Panc1 (cell line): ENCODE data around the gene TGFB3. TPM values are rescaled to one million over a fixed set of nuclear protein-coding genes. Genes with fewer than 3 reads are reported as not detected.

ENCODE experiments used
- ATAC-seq: fragments of 200-7000 bp; cut with Tn5 transposase; 2 replicates; pipeline ENCODE4 v1.9.1; 2020; ENCODE audit warnings: mild to moderate bottlenecking, moderate library complexity
- BruUV-seq: library from RNA; stranded (reverse); fragments of 400-500 nt; replicated peaks from 2 replicates; lab custom pipeline; 2021; lab: Mats Ljungman, UMichigan
- CTCF ChIA-PET: fragments of 300-600 bp; sonication (Branson Sonifier 250); formaldehyde crosslinking; loops from one replicate; lab custom pipeline; 2022; ENCODE audit warnings: antibody characterized with exemption; lab: Charles Lee
- POLR2A ChIA-PET: fragments of 300-600 bp; sonication (Branson Sonifier 250); formaldehyde crosslinking; loops from one replicate; lab custom pipeline; 2022; ENCODE audit warnings: antibody characterized with exemption; lab: Charles Lee
- DNase-seq: peaks from one replicate; pipeline ENCODE4 v3.0.0-alpha.2; 2010; ENCODE audit warnings: low read depth, low spot score
- H3K27ac ChIP-seq: 2 replicates; pipeline ENCODE4 v1.5.1; 2011; ENCODE audit warnings: mild to moderate bottlenecking, low read length, inconsistent platforms
- H3K27me3 ChIP-seq: fragments of 200-500 bp; sonication (Bioruptor generic); 2 replicates; pipeline ENCODE4 v1.6.0; 2014; ENCODE audit warnings: low read length, inconsistent platforms; ENCODE audit not compliant: control insufficient read depth, insufficient read depth
- H3K36me3 ChIP-seq: fragments of 200-500 bp; sonication (Bioruptor generic); 2 replicates; pipeline ENCODE4 v1.5.1; 2014; ENCODE audit warnings: inconsistent platforms, mild to moderate bottlenecking, low read length, moderate library complexity; ENCODE audit not compliant: control insufficient read depth, insufficient read depth
- H3K4me1 ChIP-seq: 2 replicates; pipeline ENCODE4 v1.5.1; 2011; ENCODE audit warnings: inconsistent platforms, mild to moderate bottlenecking, low read length, moderate library complexity; ENCODE audit not compliant: control insufficient read depth, insufficient read depth
- H3K4me3 ChIP-seq, 2 experiments: 2 replicates each; pipeline ENCODE4 v1.5.1; 2011 to 2012; ENCODE audit warnings: low read depth in 2 of 2, low read length in 2 of 2, mild to moderate bottlenecking in 2 of 2, inconsistent platforms in 1 of 2, moderate library complexity in 1 of 2
- H3K9me3 ChIP-seq: fragments of 200-500 bp; sonication (Bioruptor generic); 2 replicates; pipeline ENCODE4 v1.5.1; 2014; ENCODE audit warnings: low read depth, mild to moderate bottlenecking, inconsistent platforms, low read length, moderate library complexity; ENCODE audit not compliant: control insufficient read depth, insufficient read depth
- POLR2AphosphoS5 ChIP-seq: IDR thresholded peaks from 2 replicates; pipeline ENCODE4 v1.6.1; 2012; ENCODE audit warnings: mild to moderate bottlenecking, low read depth, low read length, moderate library complexity
- SIN3A ChIP-seq: IDR thresholded peaks from 2 replicates; pipeline ENCODE4 v1.6.1; 2012; ENCODE audit warnings: low read depth, mild to moderate bottlenecking, low read length, moderate library complexity, borderline replicate concordance; ENCODE audit not compliant: insufficient read depth
- TCF7L2 ChIP-seq: IDR thresholded peaks from 2 replicates; pipeline ENCODE4 v1.6.1; 2011; ENCODE audit warnings: mild to moderate bottlenecking, low read depth, low read length, inconsistent platforms
- in situ Hi-C: cut with HindIII; loops from 2 replicates; pipeline ENCODE4 v1.10.0; 2016; ENCODE audit warnings: low sequenced_read_pairs, low pct_unique_long_range_greater_than_20kb
- intact Hi-C: fragments of 100-400 bp; cut with micrococcal nuclease; formaldehyde crosslinking; loops from one replicate; pipeline ENCODE4 v1.10.0; 2022; ENCODE audit not compliant: unreplicated experiment
- total RNA-seq: library from RNA; stranded (reverse); gene quantifications from one replicate; pipeline ENCODE4 v1.2.1, GENCODE V29; 2021; ENCODE audit not compliant: unreplicated experiment
- TF ChIP-seq, protein P1 (sequence below): fragments of 450-650 bp; IDR thresholded peaks from 2 replicates; pipeline ENCODE4 v1.5.1; 2017; ENCODE audit warnings: mild to moderate bottlenecking
- TF ChIP-seq, protein P2 (sequence below), 2 experiments: IDR thresholded peaks; 2 replicates each; pipeline ENCODE4 v1.6.1; 2011 to 2012; ENCODE audit warnings: low read depth in 2 of 2, control low read depth in 1 of 2, low read length in 1 of 2, mild to moderate bottlenecking in 1 of 2, moderate library complexity in 1 of 2; ENCODE audit not compliant: insufficient read depth in 1 of 2

The TGFB3 gene
- total RNA-seq, 1 experiment from 2014 or later, result 9.6 TPM

DNA sequence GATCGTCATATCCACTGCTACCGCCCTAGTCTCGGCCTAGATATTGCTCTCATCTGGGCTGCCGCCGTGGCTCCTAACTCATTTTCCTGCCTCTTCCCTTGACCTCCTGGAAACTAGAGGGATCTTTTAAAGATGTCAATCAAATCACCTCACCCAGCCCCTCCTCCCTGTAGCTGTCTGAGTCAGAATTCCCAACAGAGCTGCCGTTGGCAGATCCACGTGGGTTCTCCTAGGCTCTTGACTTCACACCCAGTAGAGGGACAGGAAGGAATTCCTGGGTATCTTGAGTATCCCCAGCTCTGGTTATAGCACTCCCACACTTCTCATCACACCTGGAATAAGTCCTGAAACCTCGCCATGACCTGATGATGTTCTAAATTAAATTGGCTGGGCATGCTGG, 11.9 kb downstream of the TGFB3 start:
- H3K27me3 ChIP-seq, result no peaks in the 10 kb centered on the region
- POLR2A ChIA-PET, result no interaction called here
- no TSS peak for BruUV-seq
- H3K36me3 ChIP-seq, result no peaks in the 10 kb centered on the region
- H3K9me3 ChIP-seq, result no peaks in the 10 kb centered on the region
- CTCF ChIA-PET, result no interaction called here
- TF ChIP-seq, protein P1, sequence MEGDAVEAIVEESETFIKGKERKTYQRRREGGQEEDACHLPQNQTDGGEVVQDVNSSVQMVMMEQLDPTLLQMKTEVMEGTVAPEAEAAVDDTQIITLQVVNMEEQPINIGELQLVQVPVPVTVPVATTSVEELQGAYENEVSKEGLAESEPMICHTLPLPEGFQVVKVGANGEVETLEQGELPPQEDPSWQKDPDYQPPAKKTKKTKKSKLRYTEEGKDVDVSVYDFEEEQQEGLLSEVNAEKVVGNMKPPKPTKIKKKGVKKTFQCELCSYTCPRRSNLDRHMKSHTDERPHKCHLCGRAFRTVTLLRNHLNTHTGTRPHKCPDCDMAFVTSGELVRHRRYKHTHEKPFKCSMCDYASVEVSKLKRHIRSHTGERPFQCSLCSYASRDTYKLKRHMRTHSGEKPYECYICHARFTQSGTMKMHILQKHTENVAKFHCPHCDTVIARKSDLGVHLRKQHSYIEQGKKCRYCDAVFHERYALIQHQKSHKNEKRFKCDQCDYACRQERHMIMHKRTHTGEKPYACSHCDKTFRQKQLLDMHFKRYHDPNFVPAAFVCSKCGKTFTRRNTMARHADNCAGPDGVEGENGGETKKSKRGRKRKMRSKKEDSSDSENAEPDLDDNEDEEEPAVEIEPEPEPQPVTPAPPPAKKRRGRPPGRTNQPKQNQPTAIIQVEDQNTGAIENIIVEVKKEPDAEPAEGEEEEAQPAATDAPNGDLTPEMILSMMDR, result no peak
- TF ChIP-seq SIN3A, result no peak
- TF ChIP-seq TCF7L2, result no peak
- no peak for TF ChIP-seq POLR2AphosphoS5
- TF ChIP-seq, protein P2, sequence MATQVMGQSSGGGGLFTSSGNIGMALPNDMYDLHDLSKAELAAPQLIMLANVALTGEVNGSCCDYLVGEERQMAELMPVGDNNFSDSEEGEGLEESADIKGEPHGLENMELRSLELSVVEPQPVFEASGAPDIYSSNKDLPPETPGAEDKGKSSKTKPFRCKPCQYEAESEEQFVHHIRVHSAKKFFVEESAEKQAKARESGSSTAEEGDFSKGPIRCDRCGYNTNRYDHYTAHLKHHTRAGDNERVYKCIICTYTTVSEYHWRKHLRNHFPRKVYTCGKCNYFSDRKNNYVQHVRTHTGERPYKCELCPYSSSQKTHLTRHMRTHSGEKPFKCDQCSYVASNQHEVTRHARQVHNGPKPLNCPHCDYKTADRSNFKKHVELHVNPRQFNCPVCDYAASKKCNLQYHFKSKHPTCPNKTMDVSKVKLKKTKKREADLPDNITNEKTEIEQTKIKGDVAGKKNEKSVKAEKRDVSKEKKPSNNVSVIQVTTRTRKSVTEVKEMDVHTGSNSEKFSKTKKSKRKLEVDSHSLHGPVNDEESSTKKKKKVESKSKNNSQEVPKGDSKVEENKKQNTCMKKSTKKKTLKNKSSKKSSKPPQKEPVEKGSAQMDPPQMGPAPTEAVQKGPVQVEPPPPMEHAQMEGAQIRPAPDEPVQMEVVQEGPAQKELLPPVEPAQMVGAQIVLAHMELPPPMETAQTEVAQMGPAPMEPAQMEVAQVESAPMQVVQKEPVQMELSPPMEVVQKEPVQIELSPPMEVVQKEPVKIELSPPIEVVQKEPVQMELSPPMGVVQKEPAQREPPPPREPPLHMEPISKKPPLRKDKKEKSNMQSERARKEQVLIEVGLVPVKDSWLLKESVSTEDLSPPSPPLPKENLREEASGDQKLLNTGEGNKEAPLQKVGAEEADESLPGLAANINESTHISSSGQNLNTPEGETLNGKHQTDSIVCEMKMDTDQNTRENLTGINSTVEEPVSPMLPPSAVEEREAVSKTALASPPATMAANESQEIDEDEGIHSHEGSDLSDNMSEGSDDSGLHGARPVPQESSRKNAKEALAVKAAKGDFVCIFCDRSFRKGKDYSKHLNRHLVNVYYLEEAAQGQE (IDR thresholded peaks at IDR 0.05; ENCODE audit: insufficient read depth in 1 of 2, low read depth in 2 of 2, low read length in 1 of 2), result no peak
- intact Hi-C loops (no loop called here), in situ Hi-C loops (no loop called here)
- H3K4me1 ChIP-seq, result no peaks in the 10 kb centered on the region
- H3K4me3 ChIP-seq, result no peak overlapping the region
- no peak for ATAC-seq
- no peak for DNase-seq
- H3K27ac ChIP-seq, result no peak overlapping the region

DNA sequence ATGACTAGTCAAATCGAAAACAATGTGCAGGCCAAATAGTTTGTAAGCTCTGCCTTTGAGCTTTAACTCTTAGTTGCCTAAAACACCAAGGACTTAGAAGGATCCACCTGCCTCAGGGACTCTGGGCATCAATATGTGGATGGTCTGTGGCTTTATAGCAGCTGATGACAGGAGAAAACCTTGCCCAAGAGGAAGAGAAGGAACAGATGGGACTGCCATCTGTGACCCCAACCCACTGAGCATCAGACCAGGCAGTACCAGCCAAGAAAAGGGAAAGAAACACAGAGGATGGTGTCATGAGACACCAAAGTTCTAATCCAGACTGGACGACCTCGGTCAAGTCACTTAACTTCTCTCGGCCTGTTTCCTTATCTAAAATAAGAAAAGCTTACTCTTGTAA, 12.7 kb downstream of the TGFB3 start:
- intact Hi-C loops (no loop called here), in situ Hi-C loops (no loop called here)
- no peaks in the 10 kb centered on the region for H3K4me1 ChIP-seq
- H3K4me3 ChIP-seq, result no peak overlapping the region
- ATAC-seq (no peak), DNase-seq (no peak)
- no peak for TF ChIP-seq POLR2AphosphoS5
- TF ChIP-seq, protein P2 (IDR thresholded peaks at IDR 0.05; ENCODE audit: insufficient read depth in 1 of 2, low read depth in 2 of 2, low read length in 1 of 2), result no peak
- TF ChIP-seq, protein P1, result no peak
- no peak for TF ChIP-seq TCF7L2
- no peak for TF ChIP-seq SIN3A
- no TSS peak for BruUV-seq
- no peak overlapping the region for H3K27ac ChIP-seq
- ChIA-PET CTCF (no interaction called here), POLR2A (no interaction called here)
- H3K27me3 ChIP-seq, result no peaks in the 10 kb centered on the region
- no peaks in the 10 kb centered on the region for H3K9me3 ChIP-seq
- H3K36me3 ChIP-seq, result no peaks in the 10 kb centered on the region
